Measurements from ENCODE around the gene LENG1.

The LENG1 gene

DNA sequence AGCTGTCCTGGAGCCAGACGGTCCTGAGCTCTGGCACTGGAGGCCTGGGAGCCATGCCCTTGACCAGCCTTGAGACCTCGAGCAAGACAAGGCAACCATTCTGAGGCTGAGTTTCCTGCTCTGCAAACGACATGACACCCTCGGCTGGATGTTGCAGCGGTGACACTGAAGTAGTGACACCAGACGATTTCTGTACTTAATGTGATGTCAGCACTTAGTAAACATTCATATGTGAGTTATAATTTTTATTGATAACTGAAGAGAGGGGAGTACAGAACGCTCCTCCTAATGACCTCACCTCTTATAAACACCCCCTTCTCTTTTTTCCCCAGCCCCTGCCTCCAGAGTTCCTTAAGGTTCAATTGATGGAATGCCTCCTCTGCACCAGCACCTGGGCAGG is 51.0 kb downstream of the LENG1 start:
- POLR2A ChIA-PET: no interaction called here
- TF ChIP-seq TARDBP (IDR thresholded peaks at IDR 0.05) (no peak), ZNF384 (IDR thresholded peaks at IDR 0.05) (no peak), LEF1 (IDR thresholded peaks at IDR 0.05; ENCODE audit: borderline replicate concordance) (no peak), ARNT (IDR thresholded peaks at IDR 0.05) (no peak)
- DNase-seq (ENCODE audit: extremely low spot score): no peak
- CTCF ChIA-PET: no interaction called here

GRCh38 chr19:54107876-54108490 is 51.5 kb downstream of the LENG1 start:
- ChIA-PET POLR2A (no interaction called here), CTCF (no interaction called here)
- TF ChIP-seq SUZ12 (IDR thresholded peaks at IDR 0.05) (no peak), ARNT (IDR thresholded peaks at IDR 0.05) (no peak), ZNF384 (IDR thresholded peaks at IDR 0.05) (no peak), SP1 (IDR thresholded peaks at IDR 0.05) (no peak), CTBP1 (IDR thresholded peaks at IDR 0.05; ENCODE audit: borderline replicate concordance) (no peak), BHLHE40 (IDR thresholded peaks at IDR 0.05; ENCODE audit: borderline replicate concordance) (no peak), L3MBTL2 (conservative IDR thresholded peaks at IDR 0.05) (no peak)
- no peak for DNase-seq (ENCODE audit: extremely low spot score)

DNA sequence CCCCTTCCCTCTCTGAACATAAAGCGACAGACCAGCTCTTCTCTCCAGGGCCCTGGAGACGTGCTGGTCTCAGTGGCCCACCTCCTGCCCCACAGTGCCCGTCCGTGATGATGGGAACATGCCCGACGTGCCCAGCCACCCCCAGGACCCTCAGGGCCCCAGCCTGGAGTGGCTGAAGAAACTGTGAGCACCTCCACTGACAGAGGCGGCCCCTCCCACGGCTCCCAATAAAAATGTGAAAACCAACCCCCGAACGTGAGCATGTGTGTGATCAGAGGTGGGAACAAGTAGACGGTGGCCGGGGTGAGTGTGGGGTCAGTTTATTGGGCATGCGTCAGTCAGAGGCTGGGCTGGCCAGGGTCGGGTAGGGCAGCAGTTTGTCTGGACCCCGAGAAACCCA is 52.8 kb downstream of the LENG1 start:
- ChIA-PET POLR2A (no interaction called here), CTCF (no interaction called here)
- TF ChIP-seq SP1 (IDR thresholded peaks at IDR 0.05) (no peak), LEF1 (IDR thresholded peaks at IDR 0.05; ENCODE audit: borderline replicate concordance) (no peak), HDGF (IDR thresholded peaks at IDR 0.05; ENCODE audit: borderline replicate concordance) (no peak), FOXA1 (IDR thresholded peaks at IDR 0.05) (no peak), FOXM1 (IDR thresholded peaks at IDR 0.05; ENCODE audit: borderline replicate concordance) (no peak), TARDBP (IDR thresholded peaks at IDR 0.05) (no peak)
- no peak for DNase-seq (ENCODE audit: extremely low spot score)

GRCh38 chr19:54105796-54106195 is 53.7 kb downstream of the LENG1 start:
- DNase-seq (ENCODE audit: extremely low spot score): no peak
- TF ChIP-seq ZNF384 (IDR thresholded peaks at IDR 0.05): no peak
- TF ChIP-seq FOXM1 (IDR thresholded peaks at IDR 0.05; ENCODE audit: borderline replicate concordance): no peak
- no peak for TF ChIP-seq BHLHE40 (IDR thresholded peaks at IDR 0.05; ENCODE audit: borderline replicate concordance)
- no peak for TF ChIP-seq LEF1 (IDR thresholded peaks at IDR 0.05; ENCODE audit: borderline replicate concordance)
- no peak for TF ChIP-seq CTBP1 (IDR thresholded peaks at IDR 0.05; ENCODE audit: borderline replicate concordance)
- TF ChIP-seq FOXK2 (IDR thresholded peaks at IDR 0.05): no peak
- no peak for TF ChIP-seq TARDBP (IDR thresholded peaks at IDR 0.05)
- TF ChIP-seq SUZ12 (IDR thresholded peaks at IDR 0.05): no peak
- no peak for TF ChIP-seq L3MBTL2 (conservative IDR thresholded peaks at IDR 0.05)
- no peak for TF ChIP-seq NFRKB (IDR thresholded peaks at IDR 0.05)
- TF ChIP-seq, protein P1, sequence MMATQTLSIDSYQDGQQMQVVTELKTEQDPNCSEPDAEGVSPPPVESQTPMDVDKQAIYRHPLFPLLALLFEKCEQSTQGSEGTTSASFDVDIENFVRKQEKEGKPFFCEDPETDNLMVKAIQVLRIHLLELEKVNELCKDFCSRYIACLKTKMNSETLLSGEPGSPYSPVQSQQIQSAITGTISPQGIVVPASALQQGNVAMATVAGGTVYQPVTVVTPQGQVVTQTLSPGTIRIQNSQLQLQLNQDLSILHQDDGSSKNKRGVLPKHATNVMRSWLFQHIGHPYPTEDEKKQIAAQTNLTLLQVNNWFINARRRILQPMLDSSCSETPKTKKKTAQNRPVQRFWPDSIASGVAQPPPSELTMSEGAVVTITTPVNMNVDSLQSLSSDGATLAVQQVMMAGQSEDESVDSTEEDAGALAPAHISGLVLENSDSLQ (IDR thresholded peaks at IDR 0.05): no peak
- TF ChIP-seq HDGF (IDR thresholded peaks at IDR 0.05; ENCODE audit: borderline replicate concordance): no peak
- no peak for TF ChIP-seq ELF4 (IDR thresholded peaks at IDR 0.05)
- TF ChIP-seq FOXA1 (IDR thresholded peaks at IDR 0.05): no peak
- no peak for TF ChIP-seq SP1 (IDR thresholded peaks at IDR 0.05)
- no peak for TF ChIP-seq ARNT (IDR thresholded peaks at IDR 0.05)
- POLR2A ChIA-PET: no interaction called here
- CTCF ChIA-PET: no interaction called here

All from HEK293T (cell line).